ENCODE measurements around the gene FGD2.

GRCh38 chr6:36998723-36999038 is 6.8 kb upstream of the FGD2 start:
- TF ChIP-seq CTCF (IDR thresholded peaks at IDR 0.05) (no peak), POLR2AphosphoS5 (IDR thresholded peaks at IDR 0.05) (no peak), POLR2A (IDR thresholded peaks at IDR 0.05) (no peak)

Data from prostate gland (tissue), 2 donors.